GM18873 (cell line): ENCODE results near the gene RABGGTA.
"Not testable (repeated sequence)": the region's sequence is repeated elsewhere in the genome, so short reads cannot be mapped to it uniquely, and the experiment has no call there.

Experiments
- ATAC-seq: cut with Tn5 transposase; IDR thresholded peaks from one replicate; pipeline ENCODE4 v1.9.1; 2021; ENCODE audit warnings: mild to moderate bottlenecking, moderate library complexity, moderate number of reproducible peaks; ENCODE audit not compliant: unreplicated experiment, low FRiP score

RABGGTA gene

GRCh38 chr14:24246765-24247212 lies 24.6 kb downstream of the RABGGTA start:
- no peak for ATAC-seq

- not testable (repeated sequence) for ATAC-seq
Measured at GRCh38 chr14:24245350-24245749, 26.0 kb downstream of the RABGGTA start.

- ATAC-seq, result no peak
Measured at GRCh38 chr14:24243336-24243836, 28.0 kb downstream of the RABGGTA start.

DNA sequence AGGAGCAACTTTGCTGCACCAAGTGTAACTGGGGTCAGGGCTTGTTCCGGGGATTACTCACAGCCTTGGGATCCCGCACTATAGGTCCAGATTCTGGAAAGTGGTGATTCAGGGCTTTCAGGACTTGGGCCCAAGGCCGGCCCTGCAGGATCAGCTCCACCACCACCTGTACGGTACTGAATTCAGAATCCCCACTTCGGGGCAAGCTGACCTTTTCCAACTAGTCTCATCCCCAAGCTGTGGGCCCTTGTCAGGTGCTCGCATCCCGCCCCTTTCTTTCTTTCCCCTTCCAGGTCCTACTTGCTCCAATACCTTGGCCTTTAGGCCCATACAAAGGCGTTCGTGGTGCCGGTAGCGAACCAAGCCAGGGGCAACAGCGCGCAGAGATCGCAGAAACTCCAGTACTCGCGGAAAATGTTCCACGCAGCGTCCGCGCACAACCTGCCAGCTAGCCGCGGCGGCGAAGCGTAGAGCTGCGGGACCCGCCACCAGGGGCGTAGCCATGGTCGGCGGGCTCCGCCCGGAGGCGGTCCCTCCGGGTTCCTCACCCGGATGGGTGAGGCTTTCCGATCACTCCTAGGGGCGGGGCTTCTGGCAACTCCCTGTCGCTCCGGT lies 29.5 kb downstream of the RABGGTA start:
- ATAC-seq, result peak; percentile 52

DNA sequence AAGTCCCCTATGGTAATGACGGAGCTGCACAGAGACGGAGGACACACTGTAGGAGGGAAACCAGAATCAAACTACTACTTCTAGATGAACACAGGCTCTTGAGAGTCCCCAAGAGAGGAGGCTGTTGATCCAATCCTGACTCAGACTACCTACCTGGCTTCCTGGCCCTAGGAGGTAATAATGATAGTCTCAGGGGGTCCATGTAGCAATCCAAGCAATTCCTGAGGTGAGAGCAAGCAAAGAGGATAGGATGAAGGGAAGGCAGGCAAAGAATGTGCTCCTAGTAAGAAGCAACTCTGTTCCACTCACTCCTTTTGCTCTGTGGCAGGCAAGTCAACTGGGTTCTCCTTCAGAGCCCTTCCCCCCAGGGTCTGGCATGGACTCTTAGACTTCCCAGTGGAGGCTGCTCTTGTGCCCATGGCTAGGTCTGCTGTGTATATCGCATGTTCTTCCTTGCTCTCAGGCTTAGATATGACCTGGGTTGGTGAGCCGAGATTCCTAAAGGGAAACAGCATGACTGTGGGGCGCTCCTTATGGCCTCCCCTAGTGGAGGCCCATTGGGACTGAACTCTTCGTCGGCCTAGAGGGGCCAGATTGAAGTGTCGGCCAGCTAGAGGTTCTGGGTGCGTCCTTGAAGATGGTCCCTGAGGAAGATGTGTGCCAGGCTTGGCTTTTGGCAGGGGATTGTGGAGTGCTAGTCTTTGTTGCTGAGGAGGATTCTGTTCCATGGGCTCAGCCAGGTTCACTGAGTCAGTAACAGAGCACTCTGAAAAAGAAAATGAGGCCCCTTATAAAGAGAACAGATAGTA lies 31.1 kb downstream of the RABGGTA start:
- no peak for ATAC-seq

- no peak for ATAC-seq
Measured at GRCh38 chr14:24238527-24239037, 32.8 kb downstream of the RABGGTA start.

GRCh38 chr14:24238123-24238522 lies 33.3 kb downstream of the RABGGTA start:
- ATAC-seq, result no peak

DNA sequence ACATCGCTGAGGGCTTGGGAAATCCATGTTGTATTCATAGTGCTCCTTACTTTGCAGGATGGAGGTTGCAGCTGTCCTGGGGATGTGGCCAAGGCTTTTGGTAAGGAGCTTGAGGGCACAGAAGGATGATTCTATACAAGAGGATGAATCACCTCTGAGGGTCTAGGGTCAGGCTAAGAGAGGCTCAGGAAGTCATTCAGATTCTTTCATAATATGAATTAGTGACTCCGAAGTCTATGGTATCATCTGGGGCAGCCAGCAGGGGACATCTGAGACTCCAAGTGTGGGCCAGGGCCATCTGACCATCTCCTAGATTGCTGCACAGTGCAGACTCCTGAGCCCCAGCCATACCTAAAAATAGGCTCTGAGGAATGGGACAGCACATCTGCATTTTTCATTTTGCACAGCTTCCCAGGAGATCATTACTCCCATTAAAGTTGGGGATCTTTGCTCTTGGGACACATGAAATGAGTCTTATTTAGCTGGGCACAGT lies 33.9 kb downstream of the RABGGTA start:
- ATAC-seq, result no peak

DNA sequence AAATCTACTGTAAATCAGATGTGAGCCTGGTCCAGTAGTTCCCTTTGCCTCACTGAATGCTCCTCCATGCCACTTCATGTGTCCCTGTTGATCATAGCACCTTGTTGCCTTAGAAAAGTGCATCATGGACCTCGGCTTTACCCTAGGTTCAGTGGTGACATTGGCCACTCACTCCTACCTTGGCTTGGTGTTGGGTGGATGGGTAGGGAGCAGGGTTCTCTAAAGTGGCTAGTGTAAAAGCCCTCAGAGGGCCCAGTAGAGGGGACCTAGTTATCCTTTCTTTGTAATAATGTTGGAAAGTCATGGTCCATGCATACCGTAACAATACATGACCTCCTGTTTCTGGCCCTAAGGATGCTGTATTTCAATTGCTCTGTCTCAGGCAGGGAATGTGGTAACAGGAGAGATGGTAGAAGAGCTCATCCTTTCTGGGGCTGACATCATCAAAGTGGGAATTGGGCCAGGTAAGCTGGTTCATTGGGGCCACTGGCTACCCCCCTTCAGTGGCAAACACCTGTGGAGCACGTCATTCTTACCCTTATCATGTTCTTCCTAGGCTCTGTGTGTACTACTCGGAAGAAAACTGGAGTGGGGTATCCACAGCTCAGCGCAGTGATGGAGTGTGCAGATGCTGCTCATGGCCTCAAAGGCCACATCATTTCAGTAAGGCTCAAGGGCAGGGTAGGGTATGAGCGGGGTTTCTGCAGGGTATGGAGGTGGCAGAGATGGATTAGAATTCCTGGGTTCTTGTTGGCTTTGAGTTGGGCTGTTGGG lies 34.5 kb downstream of the RABGGTA start:
- ATAC-seq, result no peak

GRCh38 chr14:24235804-24236688 lies 35.4 kb downstream of the RABGGTA start:
- no peak for ATAC-seq

DNA sequence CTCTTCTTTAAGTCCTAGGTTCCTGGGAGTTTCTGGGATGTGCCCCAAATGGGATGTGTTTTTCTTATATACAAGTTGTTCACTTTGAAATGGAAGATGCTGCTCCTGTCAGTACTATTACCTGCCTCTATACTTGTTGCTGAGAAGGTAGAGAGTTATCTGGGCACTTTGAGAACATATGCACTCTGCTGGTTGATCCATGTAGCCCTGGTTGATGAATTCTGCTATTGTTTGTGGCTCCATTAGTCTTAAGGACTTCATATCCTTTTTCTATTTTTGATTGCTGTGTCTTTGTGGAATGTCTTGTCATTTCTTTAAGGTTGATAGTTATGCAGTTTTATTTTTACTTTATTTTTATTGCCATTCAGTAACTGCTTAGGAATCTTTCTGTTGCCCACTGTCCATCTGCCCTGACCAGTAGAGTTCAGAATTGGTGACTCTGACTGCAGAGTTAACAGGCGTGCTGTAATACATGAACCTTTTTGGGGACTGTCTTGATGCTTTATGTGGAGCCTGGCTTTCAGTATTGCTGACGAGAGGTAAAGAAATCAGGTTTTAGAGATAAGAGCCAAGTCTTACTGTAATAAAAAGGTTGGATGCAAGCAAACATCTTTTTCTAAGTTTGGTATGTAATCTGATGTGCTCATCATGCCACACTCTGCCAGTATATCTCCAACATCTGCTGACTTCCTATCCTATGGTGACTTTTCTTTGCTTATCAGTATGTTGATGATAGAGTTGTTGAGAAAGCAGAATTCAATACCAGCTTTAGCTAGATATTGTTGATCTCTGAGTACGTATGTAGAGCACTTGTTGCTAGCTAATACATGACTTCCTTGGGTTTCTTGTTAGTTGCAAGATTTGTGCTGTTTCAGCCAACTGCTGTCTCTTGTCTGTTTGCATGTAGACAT lies 37.0 kb downstream of the RABGGTA start:
- ATAC-seq, result no peak

DNA sequence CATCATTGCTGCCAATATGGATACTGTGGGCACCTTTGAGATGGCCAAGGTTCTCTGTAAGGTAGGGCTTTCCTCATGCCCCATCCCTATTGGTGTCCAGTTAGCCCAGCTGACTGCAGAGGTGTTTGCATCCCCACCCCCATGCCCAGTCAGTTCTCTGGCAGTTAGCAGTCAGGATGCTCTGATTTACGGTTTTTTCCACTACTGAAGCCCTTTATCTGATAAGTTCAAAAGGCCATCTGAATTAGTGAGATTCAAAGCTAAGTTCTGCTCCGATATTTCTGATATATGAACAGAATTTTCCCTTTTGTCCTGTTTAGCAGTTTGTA lies 37.9 kb downstream of the RABGGTA start:
- ATAC-seq, result no peak

DNA sequence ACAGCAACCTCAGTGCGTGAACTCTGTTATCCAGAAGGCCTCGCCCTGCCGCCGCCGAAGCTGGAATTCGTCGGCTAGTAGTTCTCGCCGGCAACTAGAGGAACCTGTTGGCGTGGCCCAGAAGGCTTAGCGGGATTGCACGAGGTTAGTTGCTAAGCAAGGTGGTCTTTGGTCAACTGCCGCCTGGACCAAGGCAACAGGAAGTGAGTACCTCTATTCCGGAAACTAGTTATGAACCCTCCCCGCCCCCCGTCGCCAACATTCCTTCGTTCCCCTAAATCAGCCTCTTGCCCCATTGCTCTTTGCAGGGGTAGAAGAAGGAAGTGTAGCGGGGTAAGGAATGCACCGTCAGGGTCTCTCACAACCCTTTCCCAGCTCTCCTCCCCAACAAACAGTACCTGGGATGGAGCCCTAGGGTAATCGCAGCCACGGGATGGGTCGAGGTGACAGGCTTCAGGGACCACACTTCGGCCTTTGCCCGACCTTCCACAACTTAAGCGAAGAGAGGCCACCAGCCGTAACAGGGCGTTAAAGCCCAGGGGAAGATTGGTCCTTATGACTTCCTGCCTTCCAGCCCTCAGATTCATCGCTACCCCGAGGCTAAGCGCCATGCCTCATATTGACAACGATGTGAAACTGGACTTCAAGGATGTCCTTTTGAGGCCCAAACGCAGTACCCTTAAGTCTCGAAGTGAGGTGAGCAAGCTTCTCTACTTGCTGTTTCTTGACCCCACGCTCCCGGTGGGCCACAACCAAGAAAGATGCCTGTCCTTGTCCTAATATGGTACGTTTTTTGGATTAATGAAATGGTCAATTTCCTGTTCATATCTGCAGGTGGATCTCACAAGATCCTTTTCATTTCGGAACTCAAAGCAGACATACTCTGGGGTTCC lies 38.5 kb downstream of the RABGGTA start, which contains the start of gene GMPR2:
TSS of gene GMPR2 (plus strand) at position 285 of the 893 bp plus-strand sequence. CDS start at position 610, 325 bp downstream.
- ATAC-seq, result peak; percentile 45

- peak; percentile 67 for ATAC-seq
Measured at GRCh38 chr14:24232121-24232644, 39.2 kb downstream of the RABGGTA start, which contains the start of gene NEDD8. TSS of gene NEDD8 (minus strand) at chr14:24232367. CDS start at chr14:24232267, 100 bp downstream.

- ATAC-seq, result no peak
Measured at GRCh38 chr14:24231263-24232120, 39.9 kb downstream of the RABGGTA start.

GRCh38 chr14:24228902-24229301 lies 42.5 kb downstream of the RABGGTA start:
- ATAC-seq, result no peak
